ENCODE measurements around the gene CALN1.

DNA sequence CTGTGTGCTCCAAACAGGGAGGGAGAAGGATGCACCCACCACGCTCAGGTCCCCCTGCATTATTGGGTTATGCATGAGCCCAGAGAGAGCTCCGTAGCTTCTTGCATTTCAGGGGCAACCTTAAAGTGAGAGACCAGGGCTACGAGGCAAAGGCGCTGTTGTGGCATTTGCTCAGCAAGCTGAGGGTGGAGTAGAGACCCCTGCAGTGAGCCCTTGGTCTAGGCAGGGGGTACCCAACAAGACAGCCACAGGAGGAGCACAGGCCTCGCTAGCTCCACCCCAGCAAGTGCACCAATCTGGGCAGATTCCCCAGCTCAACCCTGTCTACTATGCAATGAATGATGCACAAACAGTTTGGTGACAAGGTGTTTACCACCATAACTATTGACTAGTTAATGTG is 198.4 kb downstream of the CALN1 start:
- TF ChIP-seq GATA2 (IDR thresholded peaks at IDR 0.05; ENCODE audit: low read depth, low read length): no peak
- TF ChIP-seq GATA3 (IDR thresholded peaks at IDR 0.05; ENCODE audit: low read depth, low read length): no peak

Data from SH-SY5Y (cell line).